MM.1S (cell line): ENCODE data around the gene MLIP.

Source experiments
- DNase-seq: peaks from one replicate; pipeline ENCODE4 v3.0.0-alpha.2; 2015
- H2AFZ ChIP-seq: fragments of 300-600 bp; sonication (generic); 2 replicates; pipeline ENCODE4 v1.6.0; 2016; ENCODE audit warnings: antibody characterized with exemption, low read length
- H3F3A ChIP-seq: fragments of 300-600 bp; sonication (generic); 2 replicates; pipeline ENCODE4 v1.6.1; 2016; ENCODE audit warnings: mild to moderate bottlenecking, antibody characterized with exemption, low read length, moderate library complexity, mixed read lengths; ENCODE audit not compliant: insufficient read depth
- H3K27ac ChIP-seq: fragments of 300-600 bp; sonication (generic); 2 replicates; pipeline ENCODE4 v1.5.1; 2016; ENCODE audit warnings: mild to moderate bottlenecking, low read length
- H3K27me3 ChIP-seq: fragments of 300-600 bp; sonication (generic); replicated peaks from 2 replicates; pipeline ENCODE4 v1.6.0; 2016; ENCODE audit warnings: low read length; ENCODE audit not compliant: insufficient read depth
- H3K36me3 ChIP-seq: fragments of 300-600 bp; sonication (generic); replicated peaks from 2 replicates; pipeline ENCODE4 v1.6.1; 2016; ENCODE audit warnings: mild to moderate bottlenecking, low read length, mixed read lengths; ENCODE audit not compliant: insufficient read depth
- H3K4me1 ChIP-seq: fragments of 300-600 bp; sonication (generic); 2 replicates; pipeline ENCODE4 v1.6.1; 2016; ENCODE audit warnings: low read length, mixed read lengths
- H3K4me2 ChIP-seq: fragments of 300-600 bp; sonication (generic); 2 replicates; pipeline ENCODE4 v1.6.0; 2016; ENCODE audit warnings: low read depth, low read length
- H3K4me3 ChIP-seq: fragments of 300-600 bp; sonication (generic); 2 replicates; pipeline ENCODE4 v1.5.1; 2016; ENCODE audit warnings: low read length, mixed read lengths
- H3K79me2 ChIP-seq: fragments of 300-600 bp; sonication (generic); 2 replicates; pipeline ENCODE4 v1.6.1; 2016; ENCODE audit warnings: mixed run types, low read length, mixed read lengths
- H3K9ac ChIP-seq: fragments of 300-600 bp; sonication (generic); 2 replicates; pipeline ENCODE4 v1.6.1; 2016; ENCODE audit warnings: low read length, mixed read lengths
- H3K9me2 ChIP-seq: fragments of 300-600 bp; sonication (generic); replicated peaks from 2 replicates; pipeline ENCODE4 v1.6.1; 2016; ENCODE audit warnings: mild to moderate bottlenecking, low read length, mixed read lengths; ENCODE audit not compliant: insufficient read depth
- H3K9me3 ChIP-seq: fragments of 300-600 bp; sonication (generic); replicated peaks from 2 replicates; pipeline ENCODE4 v1.6.1; 2016; ENCODE audit warnings: mild to moderate bottlenecking, low read length, mixed read lengths; ENCODE audit not compliant: insufficient read depth
- H4K20me1 ChIP-seq: fragments of 300-600 bp; sonication (generic); 2 replicates; pipeline ENCODE4 v1.6.1; 2016; ENCODE audit warnings: mild to moderate bottlenecking, low read length, moderate library complexity, mixed read lengths; ENCODE audit not compliant: insufficient read depth
- EZH2 ChIP-seq: fragments of 300-600 bp; sonication (generic); optimal IDR thresholded peaks from 2 replicates; pipeline ENCODE3; 2017; ENCODE audit warnings: low read depth, mild to moderate bottlenecking, antibody characterized with exemption, low read length, mixed read lengths
- EZH2phosphoT487 ChIP-seq: fragments of 300-600 bp; sonication (generic); IDR thresholded peaks from 2 replicates; pipeline ENCODE4 v1.6.1; 2018; ENCODE audit warnings: antibody characterized with exemption, low read length
- TF ChIP-seq, protein P1 (sequence below): fragments of 300-600 bp; sonication (generic); IDR thresholded peaks from 2 replicates; pipeline ENCODE4 v1.5.1; 2016; ENCODE audit warnings: antibody characterized with exemption, low read length, mixed read lengths

MLIP gene

DNA sequence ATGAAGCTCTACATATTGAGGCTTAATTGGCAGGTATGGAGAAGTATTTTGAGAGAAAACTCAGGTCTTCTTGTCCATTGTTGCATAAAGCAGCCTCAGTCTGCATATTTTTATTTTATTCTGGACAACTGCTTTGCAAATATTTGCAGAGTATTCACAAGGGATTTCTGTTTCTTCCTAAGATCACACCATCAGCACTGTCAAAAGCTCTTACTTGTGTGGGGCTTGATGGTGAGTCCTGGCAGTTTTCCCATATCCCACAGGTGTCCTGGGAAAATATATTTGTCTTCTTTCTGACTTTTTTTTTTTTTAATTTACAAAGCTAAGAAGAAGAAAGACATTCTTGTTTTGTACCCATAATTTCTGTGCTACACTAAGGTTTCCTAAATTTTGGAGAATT is 16.9 kb upstream of the MLIP start:
- Histone ChIP-seq H3K36me3 (no peaks in the 10 kb centered on the region), H3K27me3 (no peaks in the 10 kb centered on the region), H3K9ac (no peak overlapping the region), H4K20me1 (no peaks in the 10 kb centered on the region), H3K79me2 (no peaks in the 10 kb centered on the region), H3K9me3 (no peaks in the 10 kb centered on the region), H2AFZ (no peak overlapping the region), H3K4me1 (no peaks in the 10 kb centered on the region), H3K9me2 (no peaks in the 10 kb centered on the region), H3K27ac (no peak overlapping the region), H3K4me2 (no peak overlapping the region), H3F3A (no peaks in the 10 kb centered on the region), H3K4me3 (no peak overlapping the region)
- DNase-seq = no peak
- TF ChIP-seq EZH2phosphoT487 (no peak), EZH2 (no peak)
- TF ChIP-seq, protein P1, sequence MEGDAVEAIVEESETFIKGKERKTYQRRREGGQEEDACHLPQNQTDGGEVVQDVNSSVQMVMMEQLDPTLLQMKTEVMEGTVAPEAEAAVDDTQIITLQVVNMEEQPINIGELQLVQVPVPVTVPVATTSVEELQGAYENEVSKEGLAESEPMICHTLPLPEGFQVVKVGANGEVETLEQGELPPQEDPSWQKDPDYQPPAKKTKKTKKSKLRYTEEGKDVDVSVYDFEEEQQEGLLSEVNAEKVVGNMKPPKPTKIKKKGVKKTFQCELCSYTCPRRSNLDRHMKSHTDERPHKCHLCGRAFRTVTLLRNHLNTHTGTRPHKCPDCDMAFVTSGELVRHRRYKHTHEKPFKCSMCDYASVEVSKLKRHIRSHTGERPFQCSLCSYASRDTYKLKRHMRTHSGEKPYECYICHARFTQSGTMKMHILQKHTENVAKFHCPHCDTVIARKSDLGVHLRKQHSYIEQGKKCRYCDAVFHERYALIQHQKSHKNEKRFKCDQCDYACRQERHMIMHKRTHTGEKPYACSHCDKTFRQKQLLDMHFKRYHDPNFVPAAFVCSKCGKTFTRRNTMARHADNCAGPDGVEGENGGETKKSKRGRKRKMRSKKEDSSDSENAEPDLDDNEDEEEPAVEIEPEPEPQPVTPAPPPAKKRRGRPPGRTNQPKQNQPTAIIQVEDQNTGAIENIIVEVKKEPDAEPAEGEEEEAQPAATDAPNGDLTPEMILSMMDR = no peak

DNA sequence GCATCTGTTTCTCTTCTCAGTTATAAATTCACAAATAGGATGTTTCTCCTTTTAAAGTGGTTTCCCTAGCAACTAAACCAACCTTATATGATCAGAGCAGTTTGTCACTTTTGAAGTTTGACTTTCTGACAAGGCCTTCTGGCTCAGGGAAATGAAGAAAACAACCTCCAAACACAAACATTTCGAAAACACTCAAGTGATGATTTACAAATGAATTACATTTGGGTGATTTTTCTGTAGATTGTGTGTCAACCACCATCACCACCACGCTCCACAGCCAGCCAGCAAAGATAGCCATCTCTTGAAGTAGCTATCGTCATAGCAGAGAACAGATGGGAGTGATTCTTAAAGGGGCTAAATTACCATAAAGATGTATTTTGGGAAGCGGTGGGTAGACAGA is 16.5 kb upstream of the MLIP start:
- no peak overlapping the region for H3K27ac ChIP-seq
- no peak overlapping the region for H3K4me2 ChIP-seq
- H3K9ac ChIP-seq = no peak overlapping the region
- no peaks in the 10 kb centered on the region for H3K9me3 ChIP-seq
- no peaks in the 10 kb centered on the region for H4K20me1 ChIP-seq
- H3K79me2 ChIP-seq = no peaks in the 10 kb centered on the region
- no peak overlapping the region for H2AFZ ChIP-seq
- no peaks in the 10 kb centered on the region for H3K36me3 ChIP-seq
- H3F3A ChIP-seq = no peaks in the 10 kb centered on the region
- TF ChIP-seq EZH2phosphoT487 (no peak), EZH2 (no peak)
- TF ChIP-seq, protein P1 = no peak
- H3K27me3 ChIP-seq = no peaks in the 10 kb centered on the region
- no peak overlapping the region for H3K4me3 ChIP-seq
- no peaks in the 10 kb centered on the region for H3K9me2 ChIP-seq
- H3K4me1 ChIP-seq = no peaks in the 10 kb centered on the region
- DNase-seq = no peak

DNA sequence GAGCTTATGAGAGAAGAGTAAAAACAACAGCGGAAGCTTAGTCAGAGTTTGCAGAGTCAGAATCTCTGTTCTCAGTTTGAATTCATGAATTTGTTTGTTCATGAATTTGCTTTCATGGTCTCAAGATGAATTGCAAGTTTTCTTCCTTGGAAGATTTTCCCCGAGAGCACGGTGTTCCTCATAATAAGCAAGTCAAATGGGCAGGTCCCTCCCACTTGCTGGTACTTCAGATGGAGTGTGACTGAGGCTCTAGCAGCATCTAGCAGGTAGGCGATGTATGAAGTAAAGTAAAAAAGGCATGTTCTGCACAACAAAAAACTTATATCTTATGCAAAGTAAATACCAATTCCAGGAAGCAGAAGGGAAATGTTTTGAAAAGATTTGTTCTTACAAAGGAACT is 15.5 kb upstream of the MLIP start:
- Histone ChIP-seq H3K4me3 (no peak overlapping the region), H4K20me1 (no peaks in the 10 kb centered on the region), H2AFZ (no peak overlapping the region)

More for the DNA sequence above, 15.5 kb upstream of the MLIP start:
- TF ChIP-seq EZH2 = no peak
- no peak for TF ChIP-seq EZH2phosphoT487
- TF ChIP-seq, protein P1 = no peak
- Histone ChIP-seq H3F3A (no peaks in the 10 kb centered on the region), H3K27ac (no peak overlapping the region), H3K36me3 (no peaks in the 10 kb centered on the region), H3K27me3 (no peaks in the 10 kb centered on the region), H3K9me2 (no peaks in the 10 kb centered on the region), H3K79me2 (no peaks in the 10 kb centered on the region), H3K4me1 (no peaks in the 10 kb centered on the region), H3K9me3 (no peaks in the 10 kb centered on the region), H3K4me2 (no peak overlapping the region), H3K9ac (no peak overlapping the region)
- DNase-seq = no peak
